Endometrial microvascular endothelial cells (primary cell): ENCODE measurements around the gene TP53I11. TPM values are rescaled to one million over a fixed set of nuclear protein-coding genes. Genes with fewer than 3 reads are reported as not detected.

ENCODE experiments used
- in situ Hi-C: cut with HindIII; loops from 2 replicates; pipeline ENCODE4 v1.10.0; 2017; ENCODE audit warnings: low sequenced_read_pairs, low pct_unique_long_range_greater_than_20kb; ENCODE audit errors: inconsistent ontology term
- total RNA-seq: library from RNA; depleted of rRNA; stranded (reverse); fragments of >200 nt; gene quantifications from one replicate; pipeline ENCODE4 v1.2.3, GENCODE V29; 2015; ENCODE audit errors: inconsistent ontology term

Gene TP53I11
- 22.1 TPM for total RNA-seq

DNA sequence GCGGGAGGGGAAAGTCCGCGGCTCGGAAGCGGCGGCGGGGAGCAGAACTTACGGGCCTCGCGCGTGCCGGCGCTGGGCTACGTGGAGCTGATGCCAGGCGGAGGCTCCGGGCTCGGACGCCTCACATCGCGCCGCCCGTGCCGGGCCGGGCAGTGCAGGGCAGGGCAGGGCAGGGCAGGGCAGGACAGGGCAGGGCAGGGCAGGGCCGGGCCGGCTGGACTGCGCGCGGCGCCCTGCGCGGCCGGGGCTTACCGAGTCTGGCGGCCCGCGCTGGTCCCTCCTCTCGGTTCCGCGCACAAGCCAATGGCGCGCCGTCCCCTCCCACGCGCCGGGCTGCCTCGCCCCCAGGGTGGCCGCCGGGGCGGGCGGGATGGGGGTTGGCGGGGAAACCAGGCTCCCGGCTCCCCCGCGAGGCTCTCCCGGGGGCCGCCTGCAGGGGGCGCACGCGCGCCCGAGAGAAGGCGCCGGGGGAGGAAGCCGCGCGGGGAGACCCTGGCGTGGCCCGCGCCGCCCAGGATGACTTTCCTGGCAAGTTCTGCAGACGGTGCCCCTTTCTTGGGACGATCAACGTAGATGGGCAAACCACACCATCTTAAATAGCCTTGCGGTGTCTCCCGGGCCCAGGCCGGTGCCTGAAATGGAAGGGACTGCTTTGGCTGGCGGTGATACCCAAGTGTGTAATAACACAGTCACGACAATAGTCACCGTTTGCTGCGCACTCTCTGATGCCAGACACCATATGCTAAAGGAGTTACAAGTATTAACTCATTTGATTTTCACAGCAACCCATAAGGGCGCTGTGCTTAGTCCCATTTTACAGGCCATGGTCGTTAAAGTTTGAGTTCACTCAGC is at the start of gene TP53I11:
Gene TP53I11 (minus strand): TSS at position 259 of the 852 bp plus-strand sequence. CDS start 12,548 bp downstream, outside the sequence.
- in situ Hi-C loops = no loop called here

- in situ Hi-C loops = no loop called here
Observed at GRCh38 chr11:44999068-44999467, 48.4 kb upstream of the TP53I11 start.

DNA sequence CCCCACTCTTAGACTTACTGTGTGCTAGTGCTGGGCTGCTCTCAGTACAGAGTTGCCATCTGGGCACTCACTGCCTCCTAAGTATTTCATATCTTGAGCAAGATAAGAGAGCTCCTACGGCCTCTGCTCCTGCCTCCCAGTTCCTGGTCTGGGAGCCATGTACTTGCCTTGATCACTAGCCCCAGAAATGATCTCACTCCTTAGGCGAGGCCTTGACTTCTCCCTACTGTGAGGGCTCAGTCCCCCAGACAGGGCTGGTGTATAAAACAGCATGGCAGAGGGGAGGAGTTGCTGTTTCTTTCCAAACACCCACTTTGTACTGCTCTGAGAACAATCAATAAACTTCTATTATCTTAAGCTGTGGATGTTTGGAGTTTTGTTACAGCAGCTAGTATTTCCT is 47.4 kb upstream of the TP53I11 start:
- in situ Hi-C loops = no loop called here

DNA sequence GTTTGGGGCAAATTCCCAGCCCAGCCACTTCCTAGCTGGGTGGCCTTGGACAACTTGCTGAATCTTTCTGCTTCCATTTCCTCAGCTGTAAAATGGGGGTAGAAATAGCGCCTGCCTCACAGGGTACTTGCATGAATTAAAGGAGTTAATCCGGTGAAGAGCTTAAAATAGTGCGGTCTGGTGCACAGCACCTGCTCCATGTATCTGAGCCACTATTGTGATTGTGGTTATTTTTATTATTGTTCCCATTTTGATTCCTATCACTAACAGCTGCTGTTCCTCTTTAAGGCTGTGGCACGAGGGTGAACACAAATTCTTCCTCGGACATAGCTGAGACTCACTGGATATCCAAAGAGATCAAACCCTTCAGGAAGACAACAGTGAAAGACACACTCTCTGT is 46.9 kb upstream of the TP53I11 start:
- in situ Hi-C loops = no loop called here

DNA sequence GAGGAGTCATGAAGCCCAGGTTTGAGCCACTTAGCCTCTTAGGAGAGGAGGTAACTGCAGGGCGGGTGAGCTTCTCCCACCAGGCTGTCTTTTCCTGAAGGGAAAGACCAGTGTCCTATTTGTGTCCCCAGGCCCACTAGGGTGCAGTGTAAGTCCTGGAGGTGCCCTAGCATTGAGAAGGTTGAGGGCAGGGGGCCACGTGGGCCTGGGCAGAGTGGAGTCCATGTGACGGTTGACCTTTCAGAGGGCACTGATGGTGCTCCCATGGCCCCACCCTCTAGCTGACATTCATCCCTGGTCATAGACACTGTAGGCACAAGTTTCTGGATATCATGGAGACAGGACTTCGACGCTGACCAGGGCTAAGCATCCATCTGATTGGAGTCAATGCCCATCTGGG is 44.1 kb upstream of the TP53I11 start:
- in situ Hi-C loops = no loop called here

DNA sequence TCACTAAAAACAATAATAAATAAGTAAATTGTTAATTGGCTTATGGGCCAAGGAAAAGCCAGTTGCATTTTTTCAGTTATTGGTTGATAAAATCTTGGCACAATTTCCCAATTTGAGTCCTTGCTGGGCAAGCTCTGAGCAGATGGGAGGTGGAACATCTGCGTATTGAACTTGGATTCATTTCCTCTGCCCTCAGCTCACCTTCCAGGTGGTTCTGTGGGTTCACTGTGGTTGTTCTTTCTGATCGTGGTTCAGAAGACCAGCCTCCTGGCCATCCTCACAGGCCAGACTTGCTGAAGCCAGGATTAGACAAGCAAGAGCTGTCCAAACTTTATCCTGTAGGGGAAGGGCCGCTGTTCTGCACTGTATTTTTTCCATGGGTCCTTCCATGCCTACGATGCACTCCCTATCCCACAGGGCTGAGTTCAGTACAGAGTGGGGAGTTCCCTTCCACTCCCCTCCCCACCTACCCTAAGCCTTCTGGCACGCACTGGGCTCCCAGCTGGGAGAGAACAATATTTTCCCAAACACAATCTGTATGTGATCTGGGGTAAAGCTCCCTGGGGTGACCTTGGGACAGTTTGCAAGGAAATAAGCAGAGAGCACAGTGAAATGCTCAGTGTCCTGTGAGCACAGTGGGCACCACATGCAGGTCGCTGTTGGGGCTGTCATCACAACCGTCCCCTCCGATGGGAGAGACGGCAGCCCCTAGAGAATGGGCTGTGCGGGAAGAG is 43.5 kb upstream of the TP53I11 start:
- in situ Hi-C loops = no loop called here

- in situ Hi-C loops = no loop called here
Observed at GRCh38 chr11:44992774-44993173, 42.1 kb upstream of the TP53I11 start.

DNA sequence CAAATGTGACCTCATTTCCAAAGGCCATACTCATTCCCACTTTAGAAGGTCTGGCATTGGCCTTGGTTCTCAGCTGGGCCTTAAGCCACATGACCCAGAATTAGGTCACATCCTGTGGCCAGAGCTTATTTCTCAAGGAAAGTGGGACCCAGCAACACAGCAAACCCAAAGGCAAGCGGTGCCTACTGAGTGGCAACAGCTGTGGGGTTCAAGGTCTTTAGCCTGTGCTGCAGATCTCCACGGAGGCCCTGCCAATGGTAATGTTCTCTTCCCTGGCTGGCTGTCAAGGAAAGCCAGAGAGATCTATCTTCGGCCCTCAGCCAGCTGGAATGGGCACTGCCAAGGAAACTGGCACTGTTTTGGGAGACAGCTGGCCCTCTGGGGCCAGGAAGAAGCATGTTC is 41.5 kb upstream of the TP53I11 start:
- in situ Hi-C loops = no loop called here

DNA sequence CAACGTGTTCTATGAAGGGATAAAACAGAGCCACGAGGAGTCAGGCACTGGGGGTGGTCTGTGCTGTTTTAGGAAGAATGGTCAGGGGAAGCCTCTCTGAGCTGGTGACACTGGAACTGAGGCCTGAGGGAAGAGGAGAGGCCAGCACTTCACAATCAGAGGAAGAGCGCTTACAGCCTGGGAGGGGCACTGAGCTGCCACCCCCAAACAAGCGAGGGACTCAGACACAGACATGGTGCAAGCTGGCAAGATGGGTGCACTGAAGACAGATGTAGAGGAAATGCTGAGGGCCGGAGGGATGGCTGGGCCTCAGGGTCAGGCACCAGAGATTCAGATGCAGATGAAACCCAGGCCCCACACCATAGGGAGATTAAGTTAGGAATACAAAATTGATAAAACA is 40.0 kb upstream of the TP53I11 start:
- in situ Hi-C loops = no loop called here

DNA sequence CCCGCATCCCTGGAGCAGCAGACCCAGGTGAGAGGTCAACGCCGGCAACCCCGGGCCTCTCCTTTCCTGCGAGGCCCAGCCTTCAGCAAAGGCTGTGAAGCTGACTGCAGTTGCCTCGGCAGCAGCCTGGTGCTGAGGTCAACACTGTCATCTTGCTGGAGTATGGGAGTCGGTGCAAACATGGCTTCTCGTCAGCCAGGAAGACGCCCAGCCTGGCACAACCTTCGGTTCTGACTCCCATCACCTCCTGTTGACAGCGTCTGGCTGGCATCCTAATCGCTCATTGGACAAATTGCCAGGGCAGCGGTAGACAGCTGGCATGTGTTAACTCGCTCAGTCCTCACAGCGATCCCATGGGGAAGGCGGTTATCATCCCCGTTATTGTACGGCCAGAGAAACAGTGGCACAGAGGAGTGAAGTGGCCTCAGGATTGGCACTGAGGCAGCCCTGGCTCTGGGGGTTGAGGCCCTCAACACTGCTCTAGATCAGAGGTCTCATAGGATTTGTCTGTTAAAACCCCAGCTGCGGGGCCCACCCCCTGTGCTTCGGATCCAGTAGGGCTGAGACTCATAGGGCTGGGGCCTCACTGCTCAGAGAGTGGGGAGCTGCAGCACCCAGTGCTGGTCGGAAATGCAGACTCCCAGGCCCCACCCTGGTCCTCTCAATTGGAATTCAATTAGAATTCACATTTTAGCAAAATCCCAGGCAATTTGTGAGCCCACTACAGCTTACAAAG is 39.3 kb upstream of the TP53I11 start:
- in situ Hi-C loops = no loop called here

GRCh38 chr11:44988981-44989635 is 38.4 kb upstream of the TP53I11 start:
- in situ Hi-C loops = no loop called here

DNA sequence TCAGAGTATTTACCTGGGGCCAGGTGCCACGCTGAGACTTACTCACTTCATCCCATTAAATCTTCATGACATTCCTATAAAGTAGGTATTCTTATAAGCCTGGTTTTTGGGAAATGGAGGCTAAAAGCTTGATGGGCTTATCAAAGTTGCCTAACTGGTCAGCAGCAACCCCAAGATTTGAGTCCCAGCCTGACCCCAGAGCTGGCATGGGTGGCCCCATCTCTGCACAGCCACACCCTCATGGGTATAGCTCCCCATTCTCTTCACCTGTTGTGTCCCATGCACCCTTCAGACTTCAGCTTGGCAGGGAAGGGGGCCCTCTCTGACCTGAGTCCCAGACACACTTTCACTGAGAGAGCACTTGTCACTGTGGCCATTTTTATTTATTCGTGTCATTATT is 37.4 kb upstream of the TP53I11 start:
- in situ Hi-C loops = no loop called here

GRCh38 chr11:44987506-44987905 is 36.8 kb upstream of the TP53I11 start:
- in situ Hi-C loops = no loop called here

GRCh38 chr11:44986315-44986714 is 35.6 kb upstream of the TP53I11 start:
- in situ Hi-C loops = no loop called here

- in situ Hi-C loops = no loop called here
Observed at GRCh38 chr11:44985721-44986120, 35.0 kb upstream of the TP53I11 start.

GRCh38 chr11:44983786-44984185 is 33.1 kb upstream of the TP53I11 start:
- in situ Hi-C loops = no loop called here

- in situ Hi-C loops = no loop called here
Observed at GRCh38 chr11:44982496-44983062, 31.9 kb upstream of the TP53I11 start.

GRCh38 chr11:44980533-44981427 is 30.1 kb upstream of the TP53I11 start:
- in situ Hi-C loops = no loop called here
